Heart left ventricle (tissue), 13 donors: ENCODE data around the gene PROKR2.

Experiments
- CTCF ChIP-seq, 12 donors: fragments of 200-600 bp; sonication (generic) in 4 of 12; IDR thresholded peaks; one replicate each; pipeline versions ENCODE4 v1.5.0 to v1.8.0; 2018 to 2022; ENCODE audit warnings: antibody characterized with exemption in 12 of 12, mild to moderate bottlenecking in 5 of 12
- POLR2A ChIP-seq, 2 donors: fragments of 450-650 bp; IDR thresholded peaks; one replicate each; pipeline ENCODE4 v1.6.1; 2017; ENCODE audit warnings: antibody characterized with exemption in 2 of 2, mild to moderate bottlenecking in 2 of 2, moderate library complexity in 2 of 2
- donor health status: ischemic (EF 13 %, LVEDD 7.1; RV severe dilation, severe dysfunction).
- donor health status: DM: no; HTN: yes; CAD: no.
- donor health status: DM: no; HTN: no; CAD: no.
- donor health status: ischemic (EF 25% LVEDD 6.9; RV normal size, moderate dysfunction).
- donor health status: ischemic (EF 25% LVEDD 5.7; RV mildly dilated, moderate dysfunction).
- donor health status: ischemic (EF 35%, LVEDD 5.7; RV mildly dilated, moderate dysfunction).
- donor health status: nonischemic (EF 11% LVEDD 7.7; RV severe dilation, severe dysfunction).
- donor health status: DM: yes; HTN: yes; CAD: no.
- donor health status: PGD.
- donor health status: ischemic (EF 29% LVEDD 5.4; RV normal size, mild dysfunction).
- donor health status: nonischemic (EF 23%, LVEDD 6.1; RV moderate dilation, normal function).

GRCh38 chr20:5328268-5328667 lies 11.5 kb upstream of the PROKR2 start:
- no peak for TF ChIP-seq CTCF (IDR thresholded peaks at IDR 0.05)
- no peak for TF ChIP-seq POLR2A (IDR thresholded peaks at IDR 0.05)
